Endothelial cell of umbilical vein (primary cell): Measurements from ENCODE around the gene RNF121. TPM values are rescaled to one million over a fixed set of nuclear protein-coding genes. Genes with fewer than 3 reads are reported as not detected.
"Not testable (repeated sequence)": the region's sequence is repeated elsewhere in the genome, so short reads cannot be mapped to it uniquely, and the experiment has no call there.

ENCODE experiments used
- BruUV-seq: library from RNA; stranded (reverse); fragments of 400-500 nt; replicated peaks from 2 replicates; lab custom pipeline; 2021; lab: Mats Ljungman, UMichigan
- CTCF ChIA-PET: fragments of 300-600, 350-600 bp; sonication (Branson Sonifier 250); formaldehyde crosslinking; loops from one replicate; lab custom pipeline; 2021; ENCODE audit warnings: antibody characterized with exemption, inconsistent platforms; lab: Charles Lee
- POLR2A ChIA-PET: fragments of 300-600, 350-600 bp; sonication (Branson Sonifier 250); formaldehyde crosslinking; loops from one replicate; lab custom pipeline; 2021; ENCODE audit warnings: antibody characterized with exemption, inconsistent platforms; lab: Charles Lee
- DNase-seq: peaks from one replicate; pipeline ENCODE4 v3.0.0-alpha.2; 2011; ENCODE audit warnings: low read depth, low spot score
- FAIRE-seq: peaks from 2 replicates; lab custom pipeline; 2011; peaks lifted over from hg19 to GRCh38; lab: Jason Lieb, UNC
- H2AFZ ChIP-seq: 2 replicates; pipeline ENCODE4 v1.6.0; 2012; ENCODE audit warnings: low read depth, low read length, control low read depth, inconsistent platforms
- H3K27ac ChIP-seq: 2 replicates; pipeline ENCODE4 v1.5.1; 2011; ENCODE audit warnings: low read depth, mild to moderate bottlenecking, control low read depth, low read length, moderate library complexity; ENCODE audit not compliant: insufficient read depth
- H3K27me3 ChIP-seq, 2 experiments: 2 replicates each; pipeline versions ENCODE4 v1.6.0 to v1.6.1; 2011; ENCODE audit warnings: low read length in 2 of 2, mixed read lengths in 1 of 2; ENCODE audit not compliant: control insufficient read depth in 2 of 2, insufficient read depth in 2 of 2
- H3K36me3 ChIP-seq, 2 experiments: 2 replicates in 1 of 2; 3 replicates in 1 of 2; pipeline ENCODE4 v1.5.1; 2011; ENCODE audit warnings: low read length in 2 of 2, mild to moderate bottlenecking in 1 of 2, moderate library complexity in 1 of 2; ENCODE audit not compliant: control insufficient read depth in 2 of 2, insufficient read depth in 2 of 2; ENCODE audit errors: extremely low read depth in 1 of 2
- H3K4me1 ChIP-seq: 3 replicates; pipeline ENCODE4 v1.5.1; 2011; ENCODE audit warnings: mild to moderate bottlenecking, low read length; ENCODE audit not compliant: control insufficient read depth, insufficient read depth; ENCODE audit errors: extremely low read depth
- H3K4me2 ChIP-seq: 2 replicates; pipeline ENCODE4 v1.6.1; 2011; ENCODE audit warnings: low read length, control low read depth, mixed read lengths; ENCODE audit not compliant: insufficient read depth
- H3K4me3 ChIP-seq, 3 experiments: fragments of 200-600 bp in 1 of 3; sonication (generic), shearing (Covaris generic) in 1 of 3; replicated peaks in 1 of 3; 2 replicates each; pipeline ENCODE4 v1.5.1; 2011 to 2016; ENCODE audit warnings: control low read depth in 3 of 3, low read length in 3 of 3, mild to moderate bottlenecking in 2 of 3, inconsistent platforms in 1 of 3, low read depth in 1 of 3, moderate library complexity in 1 of 3; ENCODE audit not compliant: insufficient read depth in 1 of 3
- H3K79me2 ChIP-seq: 2 replicates; pipeline ENCODE4 v1.6.0; 2012; ENCODE audit warnings: low read length, inconsistent platforms; ENCODE audit not compliant: control insufficient read depth, insufficient read depth
- H3K9ac ChIP-seq: replicated peaks from 2 replicates; pipeline ENCODE3; 2011; ENCODE audit warnings: low read length, control low read depth; ENCODE audit not compliant: insufficient read depth; ENCODE audit errors: extremely low read depth
- H3K9me1 ChIP-seq: replicated peaks from 3 replicates; pipeline ENCODE4 v1.6.0; 2011; ENCODE audit warnings: mild to moderate bottlenecking, low read length; ENCODE audit not compliant: control insufficient read depth, insufficient read depth; ENCODE audit errors: extremely low read depth
- H3K9me3 ChIP-seq: replicated peaks from 2 replicates; pipeline ENCODE4 v1.5.1; 2012; ENCODE audit warnings: low read length, inconsistent platforms; ENCODE audit not compliant: control insufficient read depth, insufficient read depth
- H4K20me1 ChIP-seq: replicated peaks from 2 replicates; pipeline ENCODE3; 2011; ENCODE audit warnings: mild to moderate bottlenecking, low read length; ENCODE audit not compliant: control insufficient read depth, insufficient read depth; ENCODE audit errors: extremely low read depth
- EZH2 ChIP-seq: IDR thresholded peaks from 2 replicates; pipeline ENCODE4 v1.6.1; 2012; ENCODE audit warnings: borderline replicate concordance, low read depth, mild to moderate bottlenecking, moderate library complexity, low read length, inconsistent platforms; ENCODE audit not compliant: severe bottlenecking
- JUN ChIP-seq: IDR thresholded peaks from 2 replicates; pipeline ENCODE4 v1.6.1; 2011; ENCODE audit warnings: borderline replicate concordance, low read depth; ENCODE audit not compliant: insufficient read length, insufficient read depth
- MYC ChIP-seq: IDR thresholded peaks from one replicate; pipeline ENCODE4 v1.6.1; 2011; ENCODE audit warnings: mild to moderate bottlenecking, low read depth, low read length
- POLR2A ChIP-seq: IDR thresholded peaks from 2 replicates; pipeline ENCODE4 v1.6.1; 2012; ENCODE audit warnings: low read depth, mild to moderate bottlenecking, control low read depth, low read length
- POLR2AphosphoS5 ChIP-seq: IDR thresholded peaks from 2 replicates; pipeline ENCODE4 v1.6.1; 2012; ENCODE audit warnings: low read depth, mild to moderate bottlenecking, control low read depth, low read length, moderate library complexity; ENCODE audit not compliant: insufficient read depth
- dilution Hi-C: fragments of 300-500 bp; cut with MboI; formaldehyde crosslinking; loops from one replicate; pipeline ENCODE4 v1.15.0; 2019; ENCODE audit warnings: low sequenced_read_pairs; ENCODE audit not compliant: extremely low pct_ligation_motif_present
- intact Hi-C: fragments of 100-400 bp; cut with micrococcal nuclease; formaldehyde crosslinking; loops from one replicate; pipeline ENCODE4 v1.10.0; 2022
- polyA plus RNA-seq, 4 experiments: library from polyadenylated mRNA; depleted of rRNA in 3 of 4; stranded (reverse) in 3 of 4; unstranded in 1 of 4; fragments of >200 nt; gene quantifications; 2 replicates each; pipeline versions ENCODE4 v1.2.1 to v1.2.3, GENCODE V29; 2011 to 2012; ENCODE audit warnings: missing spikeins in 1 of 4
- total RNA-seq: library from RNA; stranded (reverse); gene quantifications from 2 replicates; pipeline ENCODE4 v1.2.3, GENCODE V29; 2021
- TF ChIP-seq, protein P1 (sequence below), 2 donors: IDR thresholded peaks; 1 replicate in 1 of 2; 2 replicates in 1 of 2; pipeline ENCODE4 v1.5.1; 2011; ENCODE audit warnings: low read length in 2 of 2, mild to moderate bottlenecking in 2 of 2, moderate library complexity in 2 of 2, control low read depth in 1 of 2, inconsistent platforms in 1 of 2, low read depth in 1 of 2; ENCODE audit not compliant: insufficient read depth in 1 of 2; ENCODE audit errors: extremely low read depth in 1 of 2

Gene RNF121
- total and polyA plus RNA-seq, 2 donors (not counting 3 experiments of a cell fraction or from before 2014, with no cell fraction given) = 61.4 to 99.9 TPM

DNA sequence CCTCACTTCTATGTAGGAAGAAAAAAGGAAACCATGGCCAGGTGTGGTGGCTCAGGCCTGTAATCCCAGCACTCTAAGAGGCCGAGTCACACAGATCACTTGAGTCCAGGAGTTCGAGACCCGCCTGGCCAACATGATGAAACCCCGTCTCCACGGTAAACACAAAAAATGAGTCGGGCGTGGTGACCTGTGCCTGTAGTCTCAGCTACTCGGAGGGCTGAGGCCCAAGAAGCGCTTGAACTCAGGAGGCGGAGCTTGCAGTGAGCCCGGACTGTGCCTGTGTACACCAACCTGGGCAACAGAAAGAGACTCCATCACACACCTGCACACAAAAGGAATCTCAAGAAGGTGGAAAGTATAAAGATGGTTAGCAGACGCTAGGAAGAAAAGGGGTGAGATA, 32.9 kb upstream of the RNF121 start:
- no peaks in the 10 kb centered on the region for H3K9me3 ChIP-seq
- ChIA-PET CTCF (no interaction called here), POLR2A (no interaction called here)
- TF ChIP-seq EZH2 (no peak), JUN (no peak), POLR2AphosphoS5 (no peak), MYC (no peak), POLR2A (no peak)
- TF ChIP-seq, protein P1, sequence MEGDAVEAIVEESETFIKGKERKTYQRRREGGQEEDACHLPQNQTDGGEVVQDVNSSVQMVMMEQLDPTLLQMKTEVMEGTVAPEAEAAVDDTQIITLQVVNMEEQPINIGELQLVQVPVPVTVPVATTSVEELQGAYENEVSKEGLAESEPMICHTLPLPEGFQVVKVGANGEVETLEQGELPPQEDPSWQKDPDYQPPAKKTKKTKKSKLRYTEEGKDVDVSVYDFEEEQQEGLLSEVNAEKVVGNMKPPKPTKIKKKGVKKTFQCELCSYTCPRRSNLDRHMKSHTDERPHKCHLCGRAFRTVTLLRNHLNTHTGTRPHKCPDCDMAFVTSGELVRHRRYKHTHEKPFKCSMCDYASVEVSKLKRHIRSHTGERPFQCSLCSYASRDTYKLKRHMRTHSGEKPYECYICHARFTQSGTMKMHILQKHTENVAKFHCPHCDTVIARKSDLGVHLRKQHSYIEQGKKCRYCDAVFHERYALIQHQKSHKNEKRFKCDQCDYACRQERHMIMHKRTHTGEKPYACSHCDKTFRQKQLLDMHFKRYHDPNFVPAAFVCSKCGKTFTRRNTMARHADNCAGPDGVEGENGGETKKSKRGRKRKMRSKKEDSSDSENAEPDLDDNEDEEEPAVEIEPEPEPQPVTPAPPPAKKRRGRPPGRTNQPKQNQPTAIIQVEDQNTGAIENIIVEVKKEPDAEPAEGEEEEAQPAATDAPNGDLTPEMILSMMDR (IDR thresholded peaks at IDR 0.05; ENCODE audit: extremely low read depth in 1 of 2, insufficient read depth in 1 of 2, low read depth in 1 of 2, low read length in 2 of 2) = no peak
- intact Hi-C loops = no loop called here
- no peaks in the 10 kb centered on the region for H3K36me3 ChIP-seq
- no peaks in the 10 kb centered on the region for H3K9me1 ChIP-seq
- H3K4me3 ChIP-seq = no peak overlapping the region
- H3K9ac ChIP-seq = no peak overlapping the region
- no peak overlapping the region for H3K27ac ChIP-seq
- no peaks in the 10 kb centered on the region for H3K4me1 ChIP-seq
- no peak overlapping the region for H2AFZ ChIP-seq
- H3K4me2 ChIP-seq = no peak overlapping the region
- no peaks in the 10 kb centered on the region for H3K79me2 ChIP-seq
- H4K20me1 ChIP-seq = no peaks in the 10 kb centered on the region
- no peaks in the 10 kb centered on the region for H3K27me3 ChIP-seq
- no TSS peak for BruUV-seq
- dilution Hi-C loops = no loop called here
- FAIRE-seq (no peak), DNase-seq (no peak)

DNA sequence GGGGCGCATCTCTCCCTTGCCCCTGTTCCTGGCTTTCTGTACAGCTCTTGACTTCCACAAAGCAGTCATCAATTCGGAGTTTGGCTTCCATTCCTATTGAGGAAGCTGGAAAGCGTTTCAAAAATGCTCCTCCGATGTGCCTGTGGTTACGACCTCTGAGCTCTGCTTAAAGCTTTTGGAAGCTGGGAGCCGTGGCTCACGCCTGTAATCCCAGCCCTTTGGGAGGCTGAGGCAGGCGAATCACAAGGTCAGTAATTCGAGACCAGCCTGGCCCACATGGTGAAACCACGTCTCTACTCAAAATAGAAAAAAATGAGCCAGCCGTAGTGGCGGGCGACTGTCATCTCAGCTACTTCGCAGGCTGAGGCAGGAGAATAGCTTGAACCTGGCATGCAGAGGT, 27.7 kb upstream of the RNF121 start:
- dilution Hi-C loops, H3K4me3 ChIP-seq, H3K9me1 ChIP-seq, CTCF ChIA-PET, H3K36me3 ChIP-seq, FAIRE-seq, POLR2A ChIA-PET, H3K79me2 ChIP-seq, DNase-seq, H4K20me1 ChIP-seq, H3K4me1 ChIP-seq, H3K27ac ChIP-seq, intact Hi-C loops, H3K27me3 ChIP-seq, H3K9ac ChIP-seq, BruUV-seq, H3K9me3 ChIP-seq, H3K4me2 ChIP-seq, H2AFZ ChIP-seq: not testable (repeated sequence)
